Right kidney (tissue), 1 donor: Measurements from ENCODE around the gene OR5AU1.
A peak's percentile ranks its signal among the peaks of the same experiment; 100 is the strongest.

Experiments used
- DNase-seq: peaks from one replicate; pipeline ENCODE4 v3.0.0-alpha.2; 2016

OR5AU1 gene

DNA sequence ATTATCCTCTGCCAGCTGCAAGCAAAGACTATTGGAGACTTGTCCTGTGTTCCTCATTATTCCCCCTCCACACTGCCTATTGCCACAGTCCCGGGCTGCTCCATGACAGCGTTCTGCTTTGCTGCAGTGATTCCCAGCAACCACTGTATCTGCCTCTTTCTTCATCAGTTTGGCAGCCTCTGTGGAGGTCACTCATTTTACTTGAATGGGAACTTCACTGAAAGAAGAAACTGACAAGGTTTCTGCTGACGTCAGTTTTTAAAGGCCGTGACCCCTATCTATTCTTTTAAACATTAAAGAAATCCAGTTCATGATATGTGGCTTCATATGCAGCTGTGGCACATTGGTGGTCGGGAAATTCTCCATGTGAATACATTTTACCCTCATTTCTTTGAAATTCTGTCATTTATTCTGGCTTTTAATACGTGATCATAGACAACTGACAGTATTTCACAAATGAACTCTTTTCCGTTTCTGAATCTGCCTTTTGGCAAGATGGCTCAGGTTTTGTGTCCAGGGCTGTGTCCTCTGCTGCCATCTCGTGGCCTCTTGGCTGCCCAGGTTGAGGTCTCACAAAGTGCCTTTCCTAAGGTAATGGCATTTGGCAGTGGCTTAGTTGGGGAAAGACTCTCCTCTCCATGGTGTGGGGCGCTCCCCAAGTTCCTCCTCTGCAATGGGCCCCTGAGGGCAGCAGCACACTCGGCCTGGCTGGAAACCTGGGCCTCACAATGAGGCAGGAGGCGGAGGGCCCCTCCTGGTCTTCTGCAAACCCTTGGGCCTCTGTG lies 49.2 kb downstream of the OR5AU1 start:
- peak; percentile 76 for DNase-seq

DNA sequence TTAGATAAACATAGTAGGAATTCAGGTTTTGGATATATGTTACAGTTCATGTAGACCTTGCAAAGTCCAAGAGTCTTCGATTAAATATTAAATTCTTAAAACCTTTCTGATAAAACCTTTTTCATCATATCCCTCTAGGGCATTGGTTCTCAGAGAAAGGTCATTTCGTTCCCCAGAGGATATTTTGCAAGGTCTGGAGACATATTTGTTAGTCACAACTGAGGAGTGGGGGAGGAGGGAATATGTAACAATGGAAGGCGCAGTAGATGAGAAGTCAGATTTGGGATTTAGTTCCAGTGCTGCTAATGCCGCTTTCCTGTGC lies 49.7 kb downstream of the OR5AU1 start:
- no peak for DNase-seq

DNA sequence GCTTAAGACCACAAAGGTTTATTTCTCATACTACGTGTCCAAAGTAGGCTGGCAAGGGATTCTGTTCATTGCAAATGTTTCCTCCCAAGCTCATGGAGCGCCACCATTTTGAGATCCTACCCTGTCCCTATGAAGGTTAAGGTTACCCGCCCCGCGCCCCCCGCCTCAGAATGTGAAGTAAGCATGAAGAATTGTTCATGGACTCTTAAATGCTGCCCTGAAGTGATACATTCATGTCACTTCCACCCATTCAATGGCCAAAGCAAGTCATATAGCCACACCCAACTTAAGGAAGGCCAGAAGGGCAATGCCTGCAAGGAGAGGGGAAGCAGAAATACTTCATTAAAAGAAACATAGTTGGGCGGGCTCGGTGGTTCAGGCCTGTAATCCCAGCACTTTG lies 50.8 kb downstream of the OR5AU1 start:
- no peak for DNase-seq
